Measurements from ENCODE around the gene FIBCD1. TPM values are rescaled to one million over a fixed set of nuclear protein-coding genes. Genes with fewer than 3 reads are reported as not detected.
A peak's percentile ranks its signal among the peaks of the same experiment; 100 is the strongest.

The FIBCD1 gene
- total and polyA plus RNA-seq, 4 donors: 0.97 to 7.7 (median 4.1) TPM

DNA sequence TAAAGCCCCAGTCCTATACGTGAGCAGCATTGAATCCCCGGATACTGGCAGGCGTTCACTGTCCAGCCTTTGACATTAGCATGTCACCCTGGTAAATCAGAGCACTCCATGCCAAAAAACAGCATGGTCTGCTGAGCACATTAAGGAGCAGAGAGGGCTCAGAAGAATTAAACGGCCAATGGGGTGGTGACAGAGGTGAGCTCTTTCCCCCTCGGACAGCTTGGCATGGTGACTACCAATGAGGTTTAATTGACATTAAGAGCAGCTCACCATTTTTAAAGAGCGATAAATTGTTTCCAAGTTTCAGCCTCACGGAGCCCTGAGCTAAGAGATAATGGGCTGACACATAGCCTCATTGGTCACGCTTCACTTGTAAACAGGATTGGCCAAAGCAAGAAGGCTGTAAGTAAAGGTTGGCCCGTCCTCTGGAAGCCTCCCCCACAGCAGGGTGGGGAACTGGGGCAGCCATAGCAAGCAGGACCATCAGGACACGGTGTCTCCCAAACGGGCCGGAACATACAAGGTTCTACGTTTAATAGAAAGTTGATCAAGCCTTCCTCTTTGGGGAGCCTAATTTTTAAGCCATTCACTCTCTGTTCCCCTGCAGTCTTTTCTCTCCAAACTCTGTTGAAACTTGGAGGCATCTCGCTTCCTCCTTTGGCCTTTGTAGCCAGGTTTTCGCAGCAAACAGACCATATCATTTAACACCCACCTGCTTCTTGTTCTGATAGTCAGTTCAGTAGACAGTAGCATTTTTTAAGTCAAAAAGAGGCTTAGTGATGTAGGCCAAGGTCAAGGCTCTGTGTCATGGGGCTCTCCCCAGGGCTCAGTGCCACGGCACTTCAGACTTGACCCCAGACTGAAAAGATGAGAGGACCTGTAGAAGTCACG is 68.3 kb downstream of the FIBCD1 start:
- 91 to 94% methylated on average over 17 of the region's 17 CpGs for WGBS, 2 donors
- Histone ChIP-seq H3K4me1 (ENCODE audit: control insufficient read depth in 5 of 5, insufficient read depth in 5 of 5, low read length in 5 of 5) (peaks cover 0 to 3% (median 0%) of the 10 kb centered on the region in 5 donors), H3K27ac (ENCODE audit: low read depth in 1 of 2, low read length in 1 of 2) (peak overlapping the region in 1 of 2 donors; percentile 92), H3K36me3 (ENCODE audit: control insufficient read depth in 4 of 4, insufficient read depth in 4 of 4, low read length in 4 of 4) (peaks cover 0 to 44% (median 13%) of the 10 kb centered on the region in 4 donors), H3K27me3 (ENCODE audit: control insufficient read depth in 3 of 3, insufficient read depth in 3 of 3, low read length in 2 of 3) (no peaks in the 10 kb centered on the region), H3K9me3 (ENCODE audit: control insufficient read depth in 4 of 4, insufficient read depth in 3 of 4, low read length in 3 of 4) (no peaks in the 10 kb centered on the region), H3K9ac (ENCODE audit: insufficient read depth in 1 of 2, low read length in 2 of 2) (no peak overlapping the region), H3K4me3 (no peak overlapping the region)
- ATAC-seq (ENCODE audit: insufficient read depth, low FRiP score) (no peak), DNase-seq (no peak)
- no peak for TF ChIP-seq CTCF (IDR thresholded peaks at IDR 0.05; ENCODE audit: control extremely low read depth, extremely low read depth)

DNA sequence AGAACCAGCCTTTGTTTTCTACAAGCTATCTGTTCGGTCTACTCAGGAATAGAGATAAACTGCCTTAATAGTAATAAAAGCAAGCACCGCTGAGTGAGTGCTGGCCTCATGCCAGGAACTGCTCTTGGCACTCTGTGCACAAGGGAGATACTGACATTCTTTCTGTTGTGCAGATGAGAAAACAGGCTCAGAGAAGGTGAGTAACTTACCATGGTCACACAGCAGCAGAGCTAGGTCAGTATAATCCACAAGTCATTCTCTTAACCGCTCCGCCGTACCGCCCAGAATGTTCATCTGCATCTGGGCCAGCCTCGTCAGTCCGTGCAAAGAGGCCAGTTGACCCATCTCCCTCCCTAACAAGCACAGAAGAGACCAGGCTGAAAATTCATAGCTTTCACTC is 69.8 kb downstream of the FIBCD1 start:
- no peaks in the 10 kb centered on the region for H3K9me3 ChIP-seq (ENCODE audit: control insufficient read depth in 4 of 4, insufficient read depth in 3 of 4, low read length in 3 of 4)
- DNase-seq: peak; percentile 64 to 76 (median 68)

DNA sequence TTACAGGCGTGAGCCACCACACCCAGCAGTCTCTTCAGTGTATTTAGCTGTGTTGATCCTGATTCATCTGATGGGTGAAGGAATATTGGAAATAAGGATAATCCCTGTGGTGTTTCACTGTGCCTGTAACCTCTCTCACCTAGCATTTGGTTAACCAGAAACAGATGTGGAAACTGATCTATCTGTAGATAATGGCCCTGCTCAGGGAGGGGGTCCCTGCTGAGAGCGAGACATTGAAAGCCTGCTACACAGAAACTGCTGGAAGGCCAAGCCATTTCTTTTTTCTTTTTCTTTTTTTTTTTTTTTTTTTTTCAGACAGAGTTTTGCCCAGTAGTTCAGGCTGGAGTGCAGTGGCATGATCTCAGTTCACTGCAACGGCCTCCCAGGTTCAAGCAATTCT is 70.8 kb downstream of the FIBCD1 start:
- H3K9ac ChIP-seq (ENCODE audit: insufficient read depth in 1 of 2, low read length in 2 of 2): no peak overlapping the region
- DNase-seq: no peak
- H3K27me3 ChIP-seq (ENCODE audit: control insufficient read depth in 3 of 3, insufficient read depth in 3 of 3, low read length in 2 of 3): no peaks in the 10 kb centered on the region
- H3K9me3 ChIP-seq (ENCODE audit: control insufficient read depth in 4 of 4, insufficient read depth in 3 of 4, low read length in 3 of 4): no peaks in the 10 kb centered on the region
- no peak for ATAC-seq (ENCODE audit: insufficient read depth, low FRiP score)
- no peak for TF ChIP-seq CTCF (IDR thresholded peaks at IDR 0.05; ENCODE audit: control extremely low read depth, extremely low read depth)
- peaks cover 0 to 26% (median 6%) of the 10 kb centered on the region in 4 donors for H3K36me3 ChIP-seq (ENCODE audit: control insufficient read depth in 4 of 4, insufficient read depth in 4 of 4, low read length in 4 of 4)
- H3K4me1 ChIP-seq (ENCODE audit: control insufficient read depth in 5 of 5, insufficient read depth in 5 of 5, low read length in 5 of 5): peaks cover 0 to 3% (median 0%) of the 10 kb centered on the region in 5 donors
- no peak overlapping the region for H3K4me3 ChIP-seq
- 96 to 97% methylated on average over 3 of the region's 3 CpGs for WGBS, 2 donors
- H3K27ac ChIP-seq (ENCODE audit: low read depth in 1 of 2, low read length in 1 of 2): no peak overlapping the region

More for the DNA sequence above, 69.8 kb downstream of the FIBCD1 start:
- H3K27me3 ChIP-seq (ENCODE audit: control insufficient read depth in 3 of 3, insufficient read depth in 3 of 3, low read length in 2 of 3): no peaks in the 10 kb centered on the region
- no peak overlapping the region for H3K9ac ChIP-seq (ENCODE audit: insufficient read depth in 1 of 2, low read length in 2 of 2)
- H3K27ac ChIP-seq (ENCODE audit: low read depth in 1 of 2, low read length in 1 of 2): no peak overlapping the region
- WGBS, 2 donors: 77 to 83% methylated on average over 8 of the region's 8 CpGs
- H3K36me3 ChIP-seq (ENCODE audit: control insufficient read depth in 4 of 4, insufficient read depth in 4 of 4, low read length in 4 of 4): peaks cover 0 to 35% (median 12%) of the 10 kb centered on the region in 4 donors
- H3K4me3 ChIP-seq: no peak overlapping the region
- TF ChIP-seq CTCF (IDR thresholded peaks at IDR 0.05; ENCODE audit: control extremely low read depth, extremely low read depth): no peak
- peaks cover 0 to 3% (median 0%) of the 10 kb centered on the region in 5 donors for H3K4me1 ChIP-seq (ENCODE audit: control insufficient read depth in 5 of 5, insufficient read depth in 5 of 5, low read length in 5 of 5)
- ATAC-seq (ENCODE audit: insufficient read depth, low FRiP score): no peak

Measured in lung (tissue), 12 donors.